ENCODE data around the gene DPPA3. TPM values are rescaled to one million over a fixed set of nuclear protein-coding genes. Genes with fewer than 3 reads are reported as not detected.
"Not testable (repeated sequence)": the region's sequence is repeated elsewhere in the genome, so short reads cannot be mapped to it uniquely, and the experiment has no call there.

DPPA3 gene
- total RNA-seq, 1 donor: not detected

- H3K4me2 ChIP-seq (ENCODE audit: insufficient read depth, low read length): no peak overlapping the region
- H4K20me1 ChIP-seq (ENCODE audit: insufficient read depth, low read length): no peaks in the 10 kb centered on the region
- no peak overlapping the region for H3K27ac ChIP-seq (ENCODE audit: low read depth, low read length)
- H3K79me2 ChIP-seq (ENCODE audit: insufficient read depth, low read length): no peaks in the 10 kb centered on the region
- H2AFZ ChIP-seq (ENCODE audit: low read length): no peak overlapping the region
- no peaks in the 10 kb centered on the region for H3K4me1 ChIP-seq (ENCODE audit: insufficient read depth, low read length)
- DNase-seq (ENCODE audit: insufficient read length, low spot score, missing footprints): no peak
- H3K36me3 ChIP-seq (ENCODE audit: insufficient read depth, low read length): no peaks in the 10 kb centered on the region
- no peaks in the 10 kb centered on the region for H3K27me3 ChIP-seq (ENCODE audit: insufficient read depth, low read length)
- H3K4me3 ChIP-seq (ENCODE audit: insufficient read depth, low read length): no peak overlapping the region
- no peak for TF ChIP-seq CTCF (IDR thresholded peaks at IDR 0.05; ENCODE audit: extremely low read depth, low read depth, low read length)
- H3K9me3 ChIP-seq (ENCODE audit: low read depth, low read length): no peaks in the 10 kb centered on the region
These were observed 18.5 kb downstream of the DPPA3 start for GRCh38 chr12:7729746-7730145.

GRCh38 chr12:7730984-7731383, 19.8 kb downstream of the DPPA3 start:
- H3K4me3 ChIP-seq (ENCODE audit: insufficient read depth, low read length); H3K4me2 ChIP-seq (ENCODE audit: insufficient read depth, low read length); H3K36me3 ChIP-seq (ENCODE audit: insufficient read depth, low read length); H3K27me3 ChIP-seq (ENCODE audit: insufficient read depth, low read length); H3K27ac ChIP-seq (ENCODE audit: low read depth, low read length); H3K4me1 ChIP-seq (ENCODE audit: insufficient read depth, low read length); H4K20me1 ChIP-seq (ENCODE audit: insufficient read depth, low read length); H3K79me2 ChIP-seq (ENCODE audit: insufficient read depth, low read length); H2AFZ ChIP-seq (ENCODE audit: low read length); H3K9me3 ChIP-seq (ENCODE audit: low read depth, low read length); DNase-seq (ENCODE audit: insufficient read length, low spot score, missing footprints): not testable (repeated sequence)

- Histone ChIP-seq H3K27me3 (ENCODE audit: insufficient read depth, low read length) (no peaks in the 10 kb centered on the region), H3K9me3 (ENCODE audit: low read depth, low read length) (no peaks in the 10 kb centered on the region), H3K27ac (ENCODE audit: low read depth, low read length) (no peak overlapping the region), H3K4me3 (ENCODE audit: insufficient read depth, low read length) (no peak overlapping the region), H3K4me1 (ENCODE audit: insufficient read depth, low read length) (no peaks in the 10 kb centered on the region), H4K20me1 (ENCODE audit: insufficient read depth, low read length) (no peaks in the 10 kb centered on the region), H3K79me2 (ENCODE audit: insufficient read depth, low read length) (no peaks in the 10 kb centered on the region), H3K4me2 (ENCODE audit: insufficient read depth, low read length) (no peak overlapping the region), H3K36me3 (ENCODE audit: insufficient read depth, low read length) (no peaks in the 10 kb centered on the region), H2AFZ (ENCODE audit: low read length) (no peak overlapping the region)
- TF ChIP-seq CTCF (IDR thresholded peaks at IDR 0.05; ENCODE audit: extremely low read depth, low read depth, low read length): no peak
- no peak for DNase-seq (ENCODE audit: insufficient read length, low spot score, missing footprints)
These were observed 20.3 kb downstream of the DPPA3 start for GRCh38 chr12:7731486-7731885.

GRCh38 chr12:7732993-7733392, 21.8 kb downstream of the DPPA3 start:
- Histone ChIP-seq H2AFZ (ENCODE audit: low read length) (no peak overlapping the region), H3K27me3 (ENCODE audit: insufficient read depth, low read length) (no peaks in the 10 kb centered on the region), H3K79me2 (ENCODE audit: insufficient read depth, low read length) (no peaks in the 10 kb centered on the region), H3K4me3 (ENCODE audit: insufficient read depth, low read length) (no peak overlapping the region), H3K9me3 (ENCODE audit: low read depth, low read length) (no peaks in the 10 kb centered on the region), H3K27ac (ENCODE audit: low read depth, low read length) (no peak overlapping the region), H4K20me1 (ENCODE audit: insufficient read depth, low read length) (no peaks in the 10 kb centered on the region), H3K4me2 (ENCODE audit: insufficient read depth, low read length) (no peak overlapping the region), H3K4me1 (ENCODE audit: insufficient read depth, low read length) (no peaks in the 10 kb centered on the region), H3K36me3 (ENCODE audit: insufficient read depth, low read length) (no peaks in the 10 kb centered on the region)
- no peak for TF ChIP-seq CTCF (IDR thresholded peaks at IDR 0.05; ENCODE audit: extremely low read depth, low read depth, low read length)
- no peak for DNase-seq (ENCODE audit: insufficient read length, low spot score, missing footprints)
